H1 (cell line): Measurements from ENCODE around the gene ABCA1. TPM values are rescaled to one million over a fixed set of nuclear protein-coding genes. Genes with fewer than 3 reads are reported as not detected.

Source experiments
- CTCF ChIA-PET: fragments of 300-600 bp; sonication (Branson Sonifier 250); formaldehyde crosslinking; loops from one replicate; lab custom pipeline; 2021; ENCODE audit not compliant: partially characterized antibody; lab: Charles Lee
- POLR2A ChIA-PET: fragments of 300-600 bp; sonication (Branson Sonifier 250); formaldehyde crosslinking; loops from one replicate; lab custom pipeline; 2021; ENCODE audit warnings: inconsistent platforms; ENCODE audit not compliant: partially characterized antibody; lab: Charles Lee
- DNase-seq, 2 experiments: peaks; one replicate each; pipeline versions ENCODE4 v3.0.0 to v3.0.0-alpha.2; 2010 to 2022; ENCODE audit warnings: low spot score in 2 of 2, low read depth in 1 of 2, mixed read lengths in 1 of 2
- FAIRE-seq: peaks from 2 replicates; lab custom pipeline; 2011; peaks lifted over from hg19 to GRCh38; lab: Jason Lieb, UNC
- H2AFZ ChIP-seq: 2 replicates; pipeline ENCODE4 v1.8.1; 2012; ENCODE audit warnings: low read length, inconsistent platforms
- H2AK5ac ChIP-seq: 2 replicates; pipeline ENCODE4 v1.6.1; 2013; ENCODE audit warnings: low read depth, low read length
- H2BK120ac ChIP-seq: replicated peaks from 2 replicates; pipeline ENCODE3; 2013; ENCODE audit warnings: low read depth, low read length, inconsistent platforms
- H2BK12ac ChIP-seq: 2 replicates; pipeline ENCODE4 v1.6.1; 2013; ENCODE audit warnings: low read depth, low read length
- H2BK15ac ChIP-seq: 2 replicates; pipeline ENCODE4 v1.6.1; 2013; ENCODE audit warnings: low read length
- H2BK20ac ChIP-seq: 2 replicates; pipeline ENCODE4 v1.6.1; 2013; ENCODE audit warnings: low read length
- H2BK5ac ChIP-seq: 2 replicates; pipeline ENCODE4 v1.6.1; 2013; ENCODE audit warnings: low read depth, low read length
- H3K14ac ChIP-seq: 2 replicates; pipeline ENCODE4 v1.6.1; 2013; ENCODE audit warnings: inconsistent platforms; ENCODE audit not compliant: insufficient read length
- H3K18ac ChIP-seq: 2 replicates; pipeline ENCODE4 v1.6.1; 2013; ENCODE audit warnings: low read length; ENCODE audit errors: extremely low read depth
- H3K23ac ChIP-seq: 2 replicates; pipeline ENCODE4 v1.6.1; 2013; ENCODE audit warnings: inconsistent platforms; ENCODE audit not compliant: insufficient read length
- H3K23me2 ChIP-seq: 2 replicates; pipeline ENCODE4 v1.6.1; 2013; ENCODE audit warnings: low read depth, low read length
- H3K27ac ChIP-seq: 2 replicates; pipeline ENCODE4 v1.6.1; 2011; ENCODE audit warnings: low read depth, low read length, inconsistent platforms
- H3K27me3 ChIP-seq, 4 experiments: replicated peaks in 1 of 4; 1 replicate in 1 of 4; 2 replicates in 3 of 4; pipeline versions ENCODE4 v1.6.1 to v1.8.1; 2011 to 2013; ENCODE audit warnings: low read length in 3 of 4, mild to moderate bottlenecking in 3 of 4, inconsistent platforms in 2 of 4, mixed read lengths in 2 of 4, moderate library complexity in 1 of 4; ENCODE audit not compliant: control insufficient read depth in 3 of 4, insufficient read depth in 3 of 4; ENCODE audit errors: extremely low read depth in 1 of 4
- H3K36me3 ChIP-seq, 4 experiments: 2 replicates each; pipeline versions ENCODE4 v1.6.1 to v1.8.1; 2011 to 2013; ENCODE audit warnings: mild to moderate bottlenecking in 4 of 4, low read length in 3 of 4, moderate library complexity in 2 of 4, control low read depth in 1 of 4, inconsistent platforms in 1 of 4; ENCODE audit not compliant: insufficient read depth in 4 of 4, control insufficient read depth in 2 of 4
- H3K4ac ChIP-seq: replicated peaks from 2 replicates; pipeline ENCODE3; 2013; ENCODE audit warnings: low read length, low read depth, mixed read lengths, inconsistent platforms; ENCODE audit not compliant: insufficient read length
- H3K4me1 ChIP-seq, 4 experiments: replicated peaks in 1 of 4; 1 replicate in 1 of 4; 2 replicates in 3 of 4; pipeline versions ENCODE4 v1.6.1 to v1.8.1; 2011 to 2013; ENCODE audit warnings: low read length in 3 of 4, inconsistent platforms in 2 of 4, mixed read lengths in 1 of 4; ENCODE audit not compliant: insufficient read depth in 4 of 4, control insufficient read depth in 3 of 4
- H3K4me2 ChIP-seq, 2 experiments: 2 replicates each; pipeline versions ENCODE4 v1.6.1 to v1.8.1; 2011 to 2013; ENCODE audit warnings: low read depth in 2 of 2, low read length in 2 of 2, control low read depth in 1 of 2, inconsistent platforms in 1 of 2, mild to moderate bottlenecking in 1 of 2; ENCODE audit not compliant: insufficient read depth in 1 of 2
- H3K4me3 ChIP-seq, 4 experiments: fragments of 200-600, 300-600 bp in 1 of 4; sonication (generic), shearing (Covaris generic), sonication (Bioruptor Twin) in 1 of 4; 2 replicates each; pipeline versions ENCODE4 v1.5.1 to v1.8.1; 2011 to 2016; ENCODE audit warnings: low read length in 4 of 4, low read depth in 3 of 4, control low read depth in 2 of 4, inconsistent platforms in 2 of 4, mild to moderate bottlenecking in 2 of 4, mixed read lengths in 1 of 4, moderate library complexity in 1 of 4; ENCODE audit not compliant: insufficient read depth in 2 of 4; ENCODE audit errors: extremely low read depth in 1 of 4
- H3K56ac ChIP-seq: replicated peaks from 2 replicates; pipeline ENCODE3; 2013; ENCODE audit warnings: low read depth, mild to moderate bottlenecking, mixed read lengths, low read length, inconsistent platforms; ENCODE audit not compliant: insufficient read length
- H3K79me1 ChIP-seq: 2 replicates; pipeline ENCODE4 v1.6.1; 2013; ENCODE audit warnings: low read depth, low read length, control low read depth
- H3K79me2 ChIP-seq, 2 experiments: 2 replicates each; pipeline versions ENCODE4 v1.6.1 to v1.8.1; 2012 to 2013; ENCODE audit warnings: low read length in 2 of 2, mild to moderate bottlenecking in 2 of 2, inconsistent platforms in 1 of 2; ENCODE audit not compliant: insufficient read depth in 2 of 2, control insufficient read depth in 1 of 2
- H3K9ac ChIP-seq, 4 experiments: replicated peaks in 1 of 4; 1 replicate in 1 of 4; 2 replicates in 3 of 4; pipeline versions ENCODE4 v1.6.1 to v1.8.1; 2011 to 2013; ENCODE audit warnings: low read depth in 3 of 4, low read length in 3 of 4, control low read depth in 2 of 4, mild to moderate bottlenecking in 2 of 4, moderate library complexity in 2 of 4, inconsistent platforms in 1 of 4; ENCODE audit errors: extremely low read depth in 1 of 4
- H3K9me3 ChIP-seq, 2 experiments: 2 replicates each; pipeline versions ENCODE4 v1.6.1 to v1.8.1; 2012 to 2013; ENCODE audit warnings: mild to moderate bottlenecking in 2 of 2, moderate library complexity in 2 of 2, control low read depth in 1 of 2, inconsistent platforms in 1 of 2, low read depth in 1 of 2, low read length in 1 of 2, mixed read lengths in 1 of 2; ENCODE audit not compliant: insufficient read depth in 2 of 2
- H4K20me1 ChIP-seq, 2 experiments: replicated peaks in 1 of 2; 2 replicates each; pipeline versions ENCODE3 to v1.8.1; 2011 to 2013; ENCODE audit warnings: inconsistent platforms in 2 of 2, low read length in 2 of 2, mild to moderate bottlenecking in 1 of 2; ENCODE audit not compliant: insufficient read depth in 2 of 2, control insufficient read depth in 1 of 2
- H4K5ac ChIP-seq: 2 replicates; pipeline ENCODE4 v1.6.1; 2013; ENCODE audit warnings: low read length, low read depth, mixed read lengths, inconsistent platforms; ENCODE audit not compliant: insufficient read length
- H4K8ac ChIP-seq: 2 replicates; pipeline ENCODE4 v1.8.0; 2013; ENCODE audit warnings: mild to moderate bottlenecking, moderate library complexity, low read length, inconsistent platforms; ENCODE audit not compliant: insufficient read depth; ENCODE audit errors: extremely low read depth
- H4K91ac ChIP-seq: replicated peaks from 2 replicates; pipeline ENCODE3; 2013; ENCODE audit warnings: low read length, mixed read lengths, inconsistent platforms; ENCODE audit not compliant: insufficient read length
- ASH2L ChIP-seq: fragments of 200-600, 300-600 bp; sonication (generic); IDR thresholded peaks from one replicate; pipeline ENCODE4 v1.7.1; 2017; ENCODE audit warnings: low read length
- BRCA1 ChIP-seq: IDR thresholded peaks from 2 replicates; pipeline ENCODE4 v1.6.1; 2012; ENCODE audit warnings: low read depth, low read length, improper control_type of control experiment
- CBX8 ChIP-seq: fragments of 300-800, 300-1000 bp; sonication (generic); IDR thresholded peaks from 2 replicates; pipeline ENCODE4 v1.7.1; 2016; ENCODE audit warnings: low read depth, low read length, borderline replicate concordance
- CEBPB ChIP-seq: IDR thresholded peaks from 2 replicates; pipeline ENCODE4 v1.6.1; 2012; ENCODE audit warnings: low read depth, low read length
- EGR1 ChIP-seq: IDR thresholded peaks from 2 replicates; pipeline ENCODE4 v1.6.1; 2011; ENCODE audit warnings: low read depth, low read length, borderline replicate concordance
- JUND ChIP-seq: IDR thresholded peaks from 2 replicates; pipeline ENCODE4 v1.6.1; 2011; ENCODE audit warnings: mild to moderate bottlenecking, improper control_type of control experiment, low read length
- NANOG ChIP-seq: IDR thresholded peaks from 2 replicates; pipeline ENCODE4 v1.6.1; 2011; ENCODE audit warnings: low read length, low read depth, mild to moderate bottlenecking, inconsistent platforms; ENCODE audit not compliant: insufficient read depth, poor library complexity, severe bottlenecking
- POU5F1 ChIP-seq: IDR thresholded peaks from 2 replicates; pipeline ENCODE4 v1.6.1; 2011; ENCODE audit warnings: low read depth, mild to moderate bottlenecking, low read length, moderate library complexity
- RAD21 ChIP-seq, 2 experiments: IDR thresholded peaks in 1 of 2; conservative IDR thresholded peaks in 1 of 2; 2 replicates each; pipeline ENCODE4 v1.6.1; 2011; ENCODE audit warnings: low read depth in 2 of 2, low read length in 2 of 2, improper control_type of control experiment in 1 of 2, inconsistent platforms in 1 of 2, mild to moderate bottlenecking in 1 of 2, moderate library complexity in 1 of 2
- SAP30 ChIP-seq: fragments of 300-600 bp; sonication (generic); IDR thresholded peaks from 2 replicates; pipeline ENCODE4 v1.7.1; 2012; ENCODE audit warnings: low read length, moderate library complexity, mild to moderate bottlenecking, inconsistent platforms; ENCODE audit not compliant: insufficient read depth, insufficient replicate concordance
- SIX5 ChIP-seq: IDR thresholded peaks from 2 replicates; pipeline ENCODE4 v1.6.1; 2011; ENCODE audit warnings: mild to moderate bottlenecking, low read depth, low read length
- SP1 ChIP-seq: IDR thresholded peaks from 2 replicates; pipeline ENCODE4 v1.6.1; 2011; ENCODE audit warnings: low read depth, low read length
- SRF ChIP-seq: IDR thresholded peaks from 2 replicates; pipeline ENCODE4 v1.6.1; 2011; ENCODE audit warnings: mild to moderate bottlenecking, low read depth, low read length, moderate library complexity
- YY1 ChIP-seq: IDR thresholded peaks from 2 replicates; pipeline ENCODE4 v1.6.1; 2011; ENCODE audit warnings: low read depth, mild to moderate bottlenecking, low read length
- WGBS, 2 experiments: shearing (Covaris generic) in 1 of 2; methylation state at CpG; one replicate each; pipeline versions ENCODE4 v1.1.6 to v1.1.7; 2013 to 2015; ENCODE audit warnings: low lambda C conversion rate in 2 of 2, mixed read lengths in 2 of 2, inconsistent platforms in 1 of 2, low coverage in 1 of 2, missing lambda C conversion rate in 1 of 2; ENCODE audit not compliant: insufficient replicate concordance in 2 of 2, insufficient coverage in 1 of 2, insufficient read length in 1 of 2; ENCODE audit errors: extremely low coverage in 1 of 2, missing lambda C conversion rate in 1 of 2; 5-methylcytosine and 5-hydroxymethylcytosine counted together
- polyA plus RNA-seq, 7 experiments: library from polyadenylated mRNA; depleted of rRNA in 3 of 7; stranded (reverse) in 5 of 7; unstranded in 2 of 7; fragments of >200 nt in 5 of 7; fragments of 200-250 nt in 2 of 7; gene quantifications; 1 replicate in 5 of 7; 2 replicates in 1 of 7; 4 replicates in 1 of 7; pipeline versions ENCODE4 v1.2.1 to v1.2.3, GENCODE V29; 2011 to 2013; ENCODE audit warnings: missing spikeins in 2 of 7, mixed read lengths in 2 of 7
- total RNA-seq: library from RNA; stranded (reverse); fragmentation: NEBNext Ultra II Directional; extraction: Animal tissue kit (Norgen Biotek cat#: 25700); gene quantifications from 2 replicates; pipeline ENCODE4 v1.2.1, GENCODE V29; 2021
- TF ChIP-seq, protein P1 (sequence below): IDR thresholded peaks from 2 replicates; pipeline ENCODE4 v1.6.1; 2012; ENCODE audit warnings: inconsistent platforms

ABCA1 gene
- total and polyA plus RNA-seq, 2 of the 8 experiments (the other 6 are each of a cell fraction or from before 2014, with no cell fraction given): 6.9 to 7.8 TPM

DNA sequence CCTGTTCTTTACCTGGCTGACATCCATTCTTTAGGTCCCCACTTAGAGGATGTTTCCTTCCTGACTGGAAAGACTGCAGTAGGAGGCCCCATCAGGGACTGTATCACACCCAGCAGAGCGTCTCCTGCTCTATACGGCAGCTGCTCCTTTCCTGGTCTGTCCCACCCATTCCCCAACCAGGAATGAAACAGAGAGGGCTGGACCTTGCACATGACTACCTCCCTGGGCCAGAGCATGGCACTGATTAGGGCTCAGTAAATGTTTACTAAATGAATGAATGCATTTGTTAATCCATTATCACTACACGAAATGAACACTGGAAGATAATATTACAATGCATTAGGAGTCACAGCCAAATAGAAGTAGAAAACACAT is 76.4 kb downstream of the ABCA1 start:
- no peak overlapping the region for H2BK15ac ChIP-seq
- ChIA-PET POLR2A (no interaction called here), CTCF (no interaction called here)
- no peak for DNase-seq
- H4K91ac ChIP-seq: no peak overlapping the region
- H3K36me3 ChIP-seq: peaks cover 0 to 2% (median 0%) of the 10 kb centered on the region in 4 experiments; a peak in 1 of 8 replicates
- no peaks in the 10 kb centered on the region for H4K20me1 ChIP-seq
- H2BK20ac ChIP-seq: no peak overlapping the region
- no peak overlapping the region for H3K27ac ChIP-seq
- no peak overlapping the region for H2BK120ac ChIP-seq
- no peak overlapping the region for H3K18ac ChIP-seq
- no peak overlapping the region for H3K4me3 ChIP-seq
- no peak overlapping the region for H4K5ac ChIP-seq
- no peak overlapping the region for H2AFZ ChIP-seq
- no peak for FAIRE-seq
- WGBS, 2 experiments: 79% methylated on average over 3 of the region's 3 CpGs; no CpG with 5 or more reads in 1 of the 2 experiments
- no peaks in the 10 kb centered on the region for H3K9me3 ChIP-seq
- H3K79me1 ChIP-seq: no peaks in the 10 kb centered on the region
- H3K4ac ChIP-seq: no peak overlapping the region
- H2BK5ac ChIP-seq: no peak overlapping the region
- no peaks in the 10 kb centered on the region for H3K79me2 ChIP-seq
- no peak overlapping the region for H2BK12ac ChIP-seq
- no peak overlapping the region for H3K4me2 ChIP-seq
- H3K23me2 ChIP-seq: no peaks in the 10 kb centered on the region
- no peak overlapping the region for H3K9ac ChIP-seq
- H4K8ac ChIP-seq: no peak overlapping the region
- no peak overlapping the region for H2AK5ac ChIP-seq
- H3K23ac ChIP-seq: no peak overlapping the region
- H3K14ac ChIP-seq: no peak overlapping the region
- H3K27me3 ChIP-seq: no peaks in the 10 kb centered on the region
- no peak overlapping the region for H3K56ac ChIP-seq
- H3K4me1 ChIP-seq: peaks cover 0 to 2% (median under 1%) of the 10 kb centered on the region in 4 experiments; a peak in 3 of 7 replicates
- TF ChIP-seq ASH2L (no peak), EGR1 (no peak), CEBPB (no peak), SP1 (no peak), RAD21 (IDR thresholded peaks at IDR 0.05 in 1 of 2, conservative IDR thresholded peaks at IDR 0.05 in 1 of 2; ENCODE audit: low read depth in 2 of 2, low read length in 2 of 2) (no peak), CBX8 (no peak), SIX5 (no peak), BRCA1 (no peak), YY1 (no peak), SRF (no peak), JUND (no peak), SAP30 (no peak), NANOG (no peak), POU5F1 (no peak)
- TF ChIP-seq, protein P1, sequence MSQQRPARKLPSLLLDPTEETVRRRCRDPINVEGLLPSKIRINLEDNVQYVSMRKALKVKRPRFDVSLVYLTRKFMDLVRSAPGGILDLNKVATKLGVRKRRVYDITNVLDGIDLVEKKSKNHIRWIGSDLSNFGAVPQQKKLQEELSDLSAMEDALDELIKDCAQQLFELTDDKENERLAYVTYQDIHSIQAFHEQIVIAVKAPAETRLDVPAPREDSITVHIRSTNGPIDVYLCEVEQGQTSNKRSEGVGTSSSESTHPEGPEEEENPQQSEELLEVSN: no peak
